ENCODE results near the gene CRY2. TPM values are rescaled to one million over a fixed set of nuclear protein-coding genes. Genes with fewer than 3 reads are reported as not detected.
A peak's percentile ranks its signal among the peaks of the same experiment; 100 is the strongest.

Gene CRY2
- total and polyA plus RNA-seq, 2 of the 13 experiments (the other 11 are each of a cell fraction or from before 2014, with no cell fraction given), result 10.1 to 12.2 TPM

DNA sequence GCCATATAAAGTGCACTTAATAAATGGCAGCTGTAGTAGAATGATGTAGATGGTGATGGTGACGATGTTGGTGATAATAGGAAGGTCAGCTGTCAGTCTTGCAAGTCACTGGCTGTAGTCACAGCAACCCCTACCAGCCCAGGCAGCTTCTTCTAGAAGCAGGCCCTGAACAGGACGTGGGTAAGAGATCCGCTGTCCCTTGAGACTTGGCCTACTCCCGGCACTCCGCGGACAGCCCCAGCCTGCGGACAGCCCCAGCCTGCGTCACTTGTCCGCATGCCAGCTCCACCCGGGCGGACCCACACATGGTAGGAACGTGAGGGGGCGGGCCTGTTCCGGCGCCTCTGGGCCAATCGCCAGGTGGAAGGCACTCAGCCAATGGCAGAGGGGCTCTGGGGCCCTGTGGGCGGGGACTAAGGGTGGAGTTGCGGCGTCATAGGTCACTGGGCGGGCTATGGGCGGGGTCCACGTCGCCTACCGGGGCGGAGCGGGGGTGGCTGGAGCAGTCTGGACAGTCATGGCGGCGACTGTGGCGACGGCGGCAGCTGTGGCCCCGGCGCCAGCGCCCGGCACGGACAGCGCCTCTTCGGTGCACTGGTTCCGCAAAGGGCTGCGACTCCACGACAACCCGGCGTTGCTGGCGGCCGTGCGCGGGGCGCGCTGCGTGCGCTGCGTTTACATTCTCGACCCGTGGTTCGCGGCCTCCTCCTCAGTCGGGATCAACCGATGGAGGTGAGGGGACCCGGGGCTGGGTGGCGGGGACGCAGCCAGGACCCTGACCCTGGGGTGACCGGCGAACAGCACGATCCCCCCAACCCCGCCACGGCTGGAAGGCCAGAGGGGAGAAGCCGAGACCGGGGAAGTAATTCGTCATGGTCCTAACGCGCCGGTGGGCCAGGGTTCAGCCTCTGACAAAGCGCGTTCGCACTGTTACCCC, at the start of gene CRY2 (continued):
- TF ChIP-seq HNRNPK (IDR thresholded peaks at IDR 0.05; ENCODE audit: low read depth, low read length, poor library complexity, severe bottlenecking) (peak; percentile 25), ZBTB3 (CRISPR knock-in tag; IDR thresholded peaks at IDR 0.05; ENCODE audit: borderline replicate concordance, low read depth) (no peak), YY1 (IDR thresholded peaks at IDR 0.05; ENCODE audit: insufficient read depth, insufficient replicate concordance, low read depth, low read length) (peak; percentile 96), ARHGAP35 (CRISPR knock-in tag; IDR thresholded peaks at IDR 0.05; ENCODE audit: borderline replicate concordance) (peak; percentile 23; the same call in 1 of the 2 replicates), FOXK2 (IDR thresholded peaks at IDR 0.05) (peak; percentile 71; the same call in 1 of the 2 replicates), IRX3 (CRISPR knock-in tag; IDR thresholded peaks at IDR 0.05; ENCODE audit: borderline replicate concordance, low read depth) (peak; percentile 57; the same call in 1 of the 2 replicates), ZSCAN31 (CRISPR knock-in tag; IDR thresholded peaks at IDR 0.05; ENCODE audit: low read depth) (peak; percentile 81; the same call in 1 of the 2 replicates), ZNF44 (CRISPR knock-in tag; IDR thresholded peaks at IDR 0.05) (0 out of 2 replicates have a peak, but pooled peaks have one; percentile 16), NFKBIZ (CRISPR knock-in tag; IDR thresholded peaks at IDR 0.05) (no peak), GATAD1 (CRISPR knock-in tag; IDR thresholded peaks at IDR 0.05) (peak; percentile 68), ATF4 (CRISPR knock-in tag; IDR thresholded peaks at IDR 0.05) (peak in 1 of 2 experiments; percentile 50; a peak in 1 of 4 replicates), ZNF546 (CRISPR knock-in tag; conservative IDR thresholded peaks at IDR 0.05) (peak; percentile 76; the same call in 1 of the 2 replicates), SP5 (CRISPR knock-in tag; IDR thresholded peaks at IDR 0.05; ENCODE audit: borderline replicate concordance, low read depth) (peak; percentile 78; the same call in 1 of the 2 replicates), ZNF350 (CRISPR knock-in tag; IDR thresholded peaks at IDR 0.05; ENCODE audit: borderline replicate concordance, low read depth) (peak; percentile 52), HMGXB3 (CRISPR knock-in tag; IDR thresholded peaks at IDR 0.05; ENCODE audit: borderline replicate concordance) (no peak), HOXA9 (CRISPR knock-in tag; IDR thresholded peaks at IDR 0.05; ENCODE audit: borderline replicate concordance) (peak; percentile 84; the same call in 1 of the 2 replicates)
- TF ChIP-seq, protein P1, sequence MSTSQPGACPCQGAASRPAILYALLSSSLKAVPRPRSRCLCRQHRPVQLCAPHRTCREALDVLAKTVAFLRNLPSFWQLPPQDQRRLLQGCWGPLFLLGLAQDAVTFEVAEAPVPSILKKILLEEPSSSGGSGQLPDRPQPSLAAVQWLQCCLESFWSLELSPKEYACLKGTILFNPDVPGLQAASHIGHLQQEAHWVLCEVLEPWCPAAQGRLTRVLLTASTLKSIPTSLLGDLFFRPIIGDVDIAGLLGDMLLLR (CRISPR knock-in tag; IDR thresholded peaks at IDR 0.05), result 0 out of 2 replicates have a peak, but pooled peaks have one; percentile 38
- TF ChIP-seq, protein P2, sequence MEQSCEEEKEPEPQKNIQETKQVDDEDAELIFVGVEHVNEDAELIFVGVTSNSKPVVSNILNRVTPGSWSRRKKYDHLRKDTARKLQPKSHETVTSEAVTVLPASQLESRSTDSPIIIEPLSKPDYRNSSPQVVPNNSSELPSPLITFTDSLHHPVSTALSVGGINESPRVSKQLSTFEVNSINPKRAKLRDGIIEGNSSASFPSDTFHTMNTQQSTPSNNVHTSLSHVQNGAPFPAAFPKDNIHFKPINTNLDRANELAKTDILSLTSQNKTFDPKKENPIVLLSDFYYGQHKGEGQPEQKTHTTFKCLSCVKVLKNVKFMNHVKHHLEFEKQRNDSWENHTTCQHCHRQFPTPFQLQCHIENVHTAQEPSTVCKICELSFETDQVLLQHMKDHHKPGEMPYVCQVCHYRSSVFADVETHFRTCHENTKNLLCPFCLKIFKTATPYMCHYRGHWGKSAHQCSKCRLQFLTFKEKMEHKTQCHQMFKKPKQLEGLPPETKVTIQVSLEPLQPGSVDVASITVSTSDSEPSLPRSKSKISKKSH (CRISPR knock-in tag; IDR thresholded peaks at IDR 0.05; ENCODE audit: borderline replicate concordance), result peak; percentile 88

Measured in HepG2 (cell line).